HG03442 (cell line): ENCODE data around the gene PRSS50.

ENCODE experiments used
- ATAC-seq: cut with Tn5 transposase; IDR thresholded peaks from one replicate; pipeline ENCODE4 v1.9.1; 2021; ENCODE audit warnings: mild to moderate bottlenecking, moderate library complexity; ENCODE audit not compliant: unreplicated experiment

Gene PRSS50

GRCh38 chr3:46671541-46672348, 45.9 kb downstream of the PRSS50 start:
- no peak for ATAC-seq

- ATAC-seq: no peak
Observed at GRCh38 chr3:46670891-46671427, 46.7 kb downstream of the PRSS50 start.

GRCh38 chr3:46670000-46670890, 47.4 kb downstream of the PRSS50 start:
- no peak for ATAC-seq

- ATAC-seq: no peak
Observed at GRCh38 chr3:46669191-46669999, 48.3 kb downstream of the PRSS50 start.

- ATAC-seq: no peak
Observed at GRCh38 chr3:46668591-46668990, 49.1 kb downstream of the PRSS50 start.

- ATAC-seq: no peak
Observed at GRCh38 chr3:46668116-46668515, 49.6 kb downstream of the PRSS50 start.

GRCh38 chr3:46667657-46668056, 50.0 kb downstream of the PRSS50 start:
- ATAC-seq: no peak

GRCh38 chr3:46667061-46667621, 50.5 kb downstream of the PRSS50 start:
- no peak for ATAC-seq

GRCh38 chr3:46666453-46666845, 51.2 kb downstream of the PRSS50 start:
- ATAC-seq: no peak

- no peak for ATAC-seq
Observed at GRCh38 chr3:46665763-46666452, 51.8 kb downstream of the PRSS50 start.

GRCh38 chr3:46664971-46665762, 52.5 kb downstream of the PRSS50 start:
- no peak for ATAC-seq

GRCh38 chr3:46664188-46664970, 53.3 kb downstream of the PRSS50 start:
- no peak for ATAC-seq

- ATAC-seq: no peak
Observed at GRCh38 chr3:46663591-46664135, 54.0 kb downstream of the PRSS50 start.

GRCh38 chr3:46662771-46663551, 54.7 kb downstream of the PRSS50 start:
- no peak for ATAC-seq
